ENCODE measurements around the gene CSPG4.

DNA sequence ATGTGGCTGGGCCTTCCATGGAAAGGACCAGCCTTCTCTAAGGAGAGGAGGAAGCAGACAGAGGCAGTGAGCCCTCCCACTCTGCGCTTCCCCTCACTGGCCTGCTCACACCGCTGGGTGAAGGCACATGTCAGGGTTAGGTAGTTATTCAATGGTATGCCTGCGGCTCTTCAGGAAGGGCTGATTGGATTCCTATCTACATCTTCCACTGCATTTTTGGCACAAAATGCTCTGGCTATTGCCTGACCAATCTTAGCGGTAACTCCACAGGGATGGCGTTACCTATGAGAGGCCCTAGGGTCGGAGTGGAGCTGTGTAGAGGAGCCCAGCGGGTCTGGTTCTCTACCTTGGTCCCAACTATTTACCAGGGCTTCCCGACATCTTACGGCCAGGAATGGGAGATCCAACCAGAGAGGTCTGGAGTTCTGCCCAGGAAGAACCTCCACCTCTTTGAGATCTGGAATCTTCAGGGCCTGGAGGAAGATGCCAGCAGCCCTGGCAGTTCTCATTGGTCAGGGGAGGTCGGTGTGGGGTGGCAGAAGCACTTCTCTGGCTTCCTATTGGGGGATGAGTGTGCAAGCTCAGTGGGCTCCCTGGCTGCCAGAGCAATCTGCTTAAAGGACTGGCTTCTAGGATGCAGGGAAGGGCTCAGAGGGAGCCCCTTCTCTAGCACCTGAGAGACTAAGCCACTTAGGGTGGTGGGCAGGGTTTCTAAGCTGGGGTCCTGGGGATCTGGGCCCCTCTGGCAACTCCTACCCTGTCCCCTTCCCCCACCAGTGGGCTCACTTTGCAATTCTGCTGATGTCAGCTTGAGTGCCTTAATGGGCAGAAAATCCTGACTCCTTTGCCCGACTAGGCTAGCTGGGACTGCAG, 40.7 kb downstream of the CSPG4 start:
- TF ChIP-seq TEAD4 (IDR thresholded peaks at IDR 0.05; ENCODE audit: low read depth, low read length) (no peak), YY1 (IDR thresholded peaks at IDR 0.05; ENCODE audit: low read depth, low read length) (no peak), CTCF (IDR thresholded peaks at IDR 0.05; ENCODE audit: control extremely low read depth in 1 of 3, insufficient read depth in 1 of 3, low read depth in 1 of 3, low read length in 3 of 3) (no peak), SIX5 (IDR thresholded peaks at IDR 0.05; ENCODE audit: low read depth, low read length) (no peak), SP1 (IDR thresholded peaks at IDR 0.05; ENCODE audit: low read depth, low read length) (no peak), POLR2A (IDR thresholded peaks at IDR 0.05; ENCODE audit: control extremely low read depth in 1 of 2, low read depth in 2 of 2, low read length in 2 of 2) (no peak), EP300 (IDR thresholded peaks at IDR 0.05; ENCODE audit: borderline replicate concordance in 1 of 2, low read depth in 2 of 2, low read length in 2 of 2) (no peak), POLR2AphosphoS5 (IDR thresholded peaks at IDR 0.05; ENCODE audit: low read depth, low read length) (no peak)

Measured in H1 (cell line).